GM21529 (cell line): ENCODE data around the gene FUBP3.
"Not testable (repeated sequence)": the region's sequence is repeated elsewhere in the genome, so short reads cannot be mapped to it uniquely, and the experiment has no call there.

ENCODE experiments used
- ATAC-seq: cut with Tn5 transposase; IDR thresholded peaks from one replicate; pipeline ENCODE4 v1.9.1; 2021; ENCODE audit not compliant: unreplicated experiment

Gene FUBP3

GRCh38 chr9:130680836-130681768 is 101.7 kb downstream of the FUBP3 start:
- ATAC-seq = no peak

- no peak for ATAC-seq
Measured at GRCh38 chr9:130681769-130682420, 102.5 kb downstream of the FUBP3 start.

DNA sequence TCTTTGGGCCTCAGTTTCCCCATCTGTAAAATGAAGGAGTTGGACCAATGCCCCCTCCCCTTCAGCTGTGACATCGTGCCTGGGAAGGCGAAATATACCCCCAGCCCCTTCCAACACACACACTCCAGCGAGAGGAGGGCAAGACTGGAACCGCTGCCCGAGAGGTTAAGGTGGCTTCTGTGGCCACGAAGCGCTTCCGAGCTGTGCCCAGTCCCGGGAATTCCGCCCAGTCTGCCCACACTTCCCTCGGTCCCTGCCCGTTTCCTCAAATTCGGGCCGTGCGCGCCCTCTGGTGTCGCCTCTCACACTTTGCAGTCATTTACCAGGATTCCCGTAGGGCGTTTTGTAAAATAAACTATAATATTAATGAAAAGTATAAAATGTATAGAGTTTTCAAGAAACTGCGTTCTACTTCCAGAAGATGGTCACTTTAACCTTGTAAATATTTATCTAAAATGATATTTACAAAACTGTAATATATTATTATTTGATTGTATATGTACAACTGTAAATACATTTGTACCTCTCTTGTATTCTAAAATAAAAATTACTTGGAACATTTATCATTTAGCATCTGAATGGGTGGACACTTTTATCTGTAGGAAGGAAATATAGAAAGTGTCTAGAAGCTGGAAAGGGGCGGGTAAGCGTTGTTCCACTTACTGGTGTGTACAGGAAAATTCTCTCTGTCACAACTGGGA is 103.2 kb downstream of the FUBP3 start:
- no peak for ATAC-seq

- no peak for ATAC-seq
Measured at GRCh38 chr9:130685104-130685503, 105.7 kb downstream of the FUBP3 start.

DNA sequence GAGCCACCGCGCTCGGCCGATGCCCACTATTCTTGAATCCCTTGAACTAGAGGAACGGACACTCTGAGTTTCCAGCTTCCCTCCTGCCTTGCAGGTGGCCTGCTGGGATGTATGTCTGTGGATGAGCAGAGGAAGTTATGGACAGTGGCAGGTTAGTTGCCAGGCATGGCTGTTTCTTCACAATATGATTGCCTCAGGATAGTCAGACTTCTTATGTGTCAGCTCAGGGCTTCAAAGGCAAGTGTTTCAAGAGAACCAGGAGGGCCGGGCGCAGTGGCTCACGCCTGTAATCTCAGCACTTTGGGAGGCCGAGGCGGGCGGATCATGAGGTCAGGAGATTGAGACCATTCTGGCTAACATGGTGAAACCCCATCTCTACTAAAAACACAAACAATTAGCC is 106.6 kb downstream of the FUBP3 start:
- ATAC-seq = not testable (repeated sequence)

- ATAC-seq = no peak
Measured at GRCh38 chr9:130687615-130688014, 108.2 kb downstream of the FUBP3 start.
